H1 (cell line): ENCODE results near the gene SERPINA1. TPM values are rescaled to one million over a fixed set of nuclear protein-coding genes. Genes with fewer than 3 reads are reported as not detected.

Experiments used
- CTCF ChIA-PET: fragments of 300-600 bp; sonication (Branson Sonifier 250); formaldehyde crosslinking; loops from one replicate; lab custom pipeline; 2021; ENCODE audit not compliant: partially characterized antibody; lab: Charles Lee
- POLR2A ChIA-PET: fragments of 300-600 bp; sonication (Branson Sonifier 250); formaldehyde crosslinking; loops from one replicate; lab custom pipeline; 2021; ENCODE audit warnings: inconsistent platforms; ENCODE audit not compliant: partially characterized antibody; lab: Charles Lee
- DNase-seq, 2 experiments: peaks; one replicate each; pipeline versions ENCODE4 v3.0.0 to v3.0.0-alpha.2; 2010 to 2022; ENCODE audit warnings: low spot score in 2 of 2, low read depth in 1 of 2, mixed read lengths in 1 of 2
- FAIRE-seq: peaks from 2 replicates; lab custom pipeline; 2011; peaks lifted over from hg19 to GRCh38; lab: Jason Lieb, UNC
- H2AFZ ChIP-seq: 2 replicates; pipeline ENCODE4 v1.8.1; 2012; ENCODE audit warnings: low read length, inconsistent platforms
- H2AK5ac ChIP-seq: 2 replicates; pipeline ENCODE4 v1.6.1; 2013; ENCODE audit warnings: low read depth, low read length
- H2BK120ac ChIP-seq: replicated peaks from 2 replicates; pipeline ENCODE3; 2013; ENCODE audit warnings: low read depth, low read length, inconsistent platforms
- H2BK12ac ChIP-seq: 2 replicates; pipeline ENCODE4 v1.6.1; 2013; ENCODE audit warnings: low read depth, low read length
- H2BK15ac ChIP-seq: 2 replicates; pipeline ENCODE4 v1.6.1; 2013; ENCODE audit warnings: low read length
- H2BK20ac ChIP-seq: 2 replicates; pipeline ENCODE4 v1.6.1; 2013; ENCODE audit warnings: low read length
- H2BK5ac ChIP-seq: 2 replicates; pipeline ENCODE4 v1.6.1; 2013; ENCODE audit warnings: low read depth, low read length
- H3K14ac ChIP-seq: 2 replicates; pipeline ENCODE4 v1.6.1; 2013; ENCODE audit warnings: inconsistent platforms; ENCODE audit not compliant: insufficient read length
- H3K18ac ChIP-seq: 2 replicates; pipeline ENCODE4 v1.6.1; 2013; ENCODE audit warnings: low read length; ENCODE audit errors: extremely low read depth
- H3K23ac ChIP-seq: 2 replicates; pipeline ENCODE4 v1.6.1; 2013; ENCODE audit warnings: inconsistent platforms; ENCODE audit not compliant: insufficient read length
- H3K23me2 ChIP-seq: 2 replicates; pipeline ENCODE4 v1.6.1; 2013; ENCODE audit warnings: low read depth, low read length
- H3K27ac ChIP-seq: 2 replicates; pipeline ENCODE4 v1.6.1; 2011; ENCODE audit warnings: low read depth, low read length, inconsistent platforms
- H3K27me3 ChIP-seq, 4 experiments: replicated peaks in 1 of 4; 1 replicate in 1 of 4; 2 replicates in 3 of 4; pipeline versions ENCODE4 v1.6.1 to v1.8.1; 2011 to 2013; ENCODE audit warnings: low read length in 3 of 4, mild to moderate bottlenecking in 3 of 4, inconsistent platforms in 2 of 4, mixed read lengths in 2 of 4, moderate library complexity in 1 of 4; ENCODE audit not compliant: control insufficient read depth in 3 of 4, insufficient read depth in 3 of 4; ENCODE audit errors: extremely low read depth in 1 of 4
- H3K36me3 ChIP-seq, 4 experiments: 2 replicates each; pipeline versions ENCODE4 v1.6.1 to v1.8.1; 2011 to 2013; ENCODE audit warnings: mild to moderate bottlenecking in 4 of 4, low read length in 3 of 4, moderate library complexity in 2 of 4, control low read depth in 1 of 4, inconsistent platforms in 1 of 4; ENCODE audit not compliant: insufficient read depth in 4 of 4, control insufficient read depth in 2 of 4
- H3K4ac ChIP-seq: replicated peaks from 2 replicates; pipeline ENCODE3; 2013; ENCODE audit warnings: low read length, low read depth, mixed read lengths, inconsistent platforms; ENCODE audit not compliant: insufficient read length
- H3K4me1 ChIP-seq, 4 experiments: replicated peaks in 1 of 4; 1 replicate in 1 of 4; 2 replicates in 3 of 4; pipeline versions ENCODE4 v1.6.1 to v1.8.1; 2011 to 2013; ENCODE audit warnings: low read length in 3 of 4, inconsistent platforms in 2 of 4, mixed read lengths in 1 of 4; ENCODE audit not compliant: insufficient read depth in 4 of 4, control insufficient read depth in 3 of 4
- H3K4me2 ChIP-seq, 2 experiments: 2 replicates each; pipeline versions ENCODE4 v1.6.1 to v1.8.1; 2011 to 2013; ENCODE audit warnings: low read depth in 2 of 2, low read length in 2 of 2, control low read depth in 1 of 2, inconsistent platforms in 1 of 2, mild to moderate bottlenecking in 1 of 2; ENCODE audit not compliant: insufficient read depth in 1 of 2
- H3K4me3 ChIP-seq, 4 experiments: fragments of 200-600, 300-600 bp in 1 of 4; sonication (generic), shearing (Covaris generic), sonication (Bioruptor Twin) in 1 of 4; 2 replicates each; pipeline versions ENCODE4 v1.5.1 to v1.8.1; 2011 to 2016; ENCODE audit warnings: low read length in 4 of 4, low read depth in 3 of 4, control low read depth in 2 of 4, inconsistent platforms in 2 of 4, mild to moderate bottlenecking in 2 of 4, mixed read lengths in 1 of 4, moderate library complexity in 1 of 4; ENCODE audit not compliant: insufficient read depth in 2 of 4; ENCODE audit errors: extremely low read depth in 1 of 4
- H3K56ac ChIP-seq: replicated peaks from 2 replicates; pipeline ENCODE3; 2013; ENCODE audit warnings: low read depth, mild to moderate bottlenecking, mixed read lengths, low read length, inconsistent platforms; ENCODE audit not compliant: insufficient read length
- H3K79me1 ChIP-seq: 2 replicates; pipeline ENCODE4 v1.6.1; 2013; ENCODE audit warnings: low read depth, low read length, control low read depth
- H3K79me2 ChIP-seq, 2 experiments: 2 replicates each; pipeline versions ENCODE4 v1.6.1 to v1.8.1; 2012 to 2013; ENCODE audit warnings: low read length in 2 of 2, mild to moderate bottlenecking in 2 of 2, inconsistent platforms in 1 of 2; ENCODE audit not compliant: insufficient read depth in 2 of 2, control insufficient read depth in 1 of 2
- H3K9ac ChIP-seq, 4 experiments: replicated peaks in 1 of 4; 1 replicate in 1 of 4; 2 replicates in 3 of 4; pipeline versions ENCODE4 v1.6.1 to v1.8.1; 2011 to 2013; ENCODE audit warnings: low read depth in 3 of 4, low read length in 3 of 4, control low read depth in 2 of 4, mild to moderate bottlenecking in 2 of 4, moderate library complexity in 2 of 4, inconsistent platforms in 1 of 4; ENCODE audit errors: extremely low read depth in 1 of 4
- H3K9me3 ChIP-seq, 2 experiments: 2 replicates each; pipeline versions ENCODE4 v1.6.1 to v1.8.1; 2012 to 2013; ENCODE audit warnings: mild to moderate bottlenecking in 2 of 2, moderate library complexity in 2 of 2, control low read depth in 1 of 2, inconsistent platforms in 1 of 2, low read depth in 1 of 2, low read length in 1 of 2, mixed read lengths in 1 of 2; ENCODE audit not compliant: insufficient read depth in 2 of 2
- H4K20me1 ChIP-seq, 2 experiments: replicated peaks in 1 of 2; 2 replicates each; pipeline versions ENCODE3 to v1.8.1; 2011 to 2013; ENCODE audit warnings: inconsistent platforms in 2 of 2, low read length in 2 of 2, mild to moderate bottlenecking in 1 of 2; ENCODE audit not compliant: insufficient read depth in 2 of 2, control insufficient read depth in 1 of 2
- H4K5ac ChIP-seq: 2 replicates; pipeline ENCODE4 v1.6.1; 2013; ENCODE audit warnings: low read length, low read depth, mixed read lengths, inconsistent platforms; ENCODE audit not compliant: insufficient read length
- H4K8ac ChIP-seq: 2 replicates; pipeline ENCODE4 v1.8.0; 2013; ENCODE audit warnings: mild to moderate bottlenecking, moderate library complexity, low read length, inconsistent platforms; ENCODE audit not compliant: insufficient read depth; ENCODE audit errors: extremely low read depth
- H4K91ac ChIP-seq: replicated peaks from 2 replicates; pipeline ENCODE3; 2013; ENCODE audit warnings: low read length, mixed read lengths, inconsistent platforms; ENCODE audit not compliant: insufficient read length
- EZH2 ChIP-seq: fragments of 200-600 bp; sonication (generic); IDR thresholded peaks from 2 replicates; pipeline ENCODE4 v1.7.1; 2012; ENCODE audit warnings: low read depth, mild to moderate bottlenecking, moderate library complexity, low read length, inconsistent platforms; ENCODE audit not compliant: severe bottlenecking
- GTF2F1 ChIP-seq: IDR thresholded peaks from 2 replicates; pipeline ENCODE4 v1.6.1; 2012; ENCODE audit warnings: low read depth, low read length, improper control_type of control experiment, borderline replicate concordance
- KDM1A ChIP-seq: fragments of 200-600, 300-600 bp; sonication (generic); IDR thresholded peaks from 2 replicates; pipeline ENCODE4 v1.7.1; 2016; ENCODE audit warnings: mild to moderate bottlenecking, low read length, borderline replicate concordance
- POLR2A ChIP-seq, 2 experiments: IDR thresholded peaks; 1 replicate in 1 of 2; 2 replicates in 1 of 2; pipeline ENCODE4 v1.6.1; 2011; ENCODE audit warnings: low read depth in 2 of 2, low read length in 2 of 2, mild to moderate bottlenecking in 2 of 2; ENCODE audit errors: control extremely low read depth in 1 of 2
- RFX5 ChIP-seq: IDR thresholded peaks from 2 replicates; pipeline ENCODE4 v1.6.1; 2011; ENCODE audit warnings: low read depth, low read length, improper control_type of control experiment, borderline replicate concordance
- TAF1 ChIP-seq: IDR thresholded peaks from 2 replicates; pipeline ENCODE4 v1.6.1; 2011; ENCODE audit warnings: mild to moderate bottlenecking, low read depth, low read length
- TAF7 ChIP-seq: optimal IDR thresholded peaks from 2 replicates; pipeline ENCODE3; 2011; ENCODE audit warnings: low read depth, mild to moderate bottlenecking, inconsistent platforms, low read length, moderate library complexity, borderline replicate concordance
- TCF12 ChIP-seq: IDR thresholded peaks from 2 replicates; pipeline ENCODE4 v1.6.1; 2011; ENCODE audit warnings: low read depth, mild to moderate bottlenecking, low read length
- WGBS, 2 experiments: shearing (Covaris generic) in 1 of 2; methylation state at CpG; one replicate each; pipeline versions ENCODE4 v1.1.6 to v1.1.7; 2013 to 2015; ENCODE audit warnings: low lambda C conversion rate in 2 of 2, mixed read lengths in 2 of 2, inconsistent platforms in 1 of 2, low coverage in 1 of 2, missing lambda C conversion rate in 1 of 2; ENCODE audit not compliant: insufficient replicate concordance in 2 of 2, insufficient coverage in 1 of 2, insufficient read length in 1 of 2; ENCODE audit errors: extremely low coverage in 1 of 2, missing lambda C conversion rate in 1 of 2; 5-methylcytosine and 5-hydroxymethylcytosine counted together
- polyA plus RNA-seq, 7 experiments: library from polyadenylated mRNA; depleted of rRNA in 3 of 7; stranded (reverse) in 5 of 7; unstranded in 2 of 7; fragments of >200 nt in 5 of 7; fragments of 200-250 nt in 2 of 7; gene quantifications; 1 replicate in 5 of 7; 2 replicates in 1 of 7; 4 replicates in 1 of 7; pipeline versions ENCODE4 v1.2.1 to v1.2.3, GENCODE V29; 2011 to 2013; ENCODE audit warnings: missing spikeins in 2 of 7, mixed read lengths in 2 of 7
- total RNA-seq: library from RNA; stranded (reverse); fragmentation: NEBNext Ultra II Directional; extraction: Animal tissue kit (Norgen Biotek cat#: 25700); gene quantifications from 2 replicates; pipeline ENCODE4 v1.2.1, GENCODE V29; 2021

Gene SERPINA1
- total and polyA plus RNA-seq, 2 of the 8 experiments (the other 6 are each of a cell fraction or from before 2014, with no cell fraction given): 0.08 TPM; not detected in 1

DNA sequence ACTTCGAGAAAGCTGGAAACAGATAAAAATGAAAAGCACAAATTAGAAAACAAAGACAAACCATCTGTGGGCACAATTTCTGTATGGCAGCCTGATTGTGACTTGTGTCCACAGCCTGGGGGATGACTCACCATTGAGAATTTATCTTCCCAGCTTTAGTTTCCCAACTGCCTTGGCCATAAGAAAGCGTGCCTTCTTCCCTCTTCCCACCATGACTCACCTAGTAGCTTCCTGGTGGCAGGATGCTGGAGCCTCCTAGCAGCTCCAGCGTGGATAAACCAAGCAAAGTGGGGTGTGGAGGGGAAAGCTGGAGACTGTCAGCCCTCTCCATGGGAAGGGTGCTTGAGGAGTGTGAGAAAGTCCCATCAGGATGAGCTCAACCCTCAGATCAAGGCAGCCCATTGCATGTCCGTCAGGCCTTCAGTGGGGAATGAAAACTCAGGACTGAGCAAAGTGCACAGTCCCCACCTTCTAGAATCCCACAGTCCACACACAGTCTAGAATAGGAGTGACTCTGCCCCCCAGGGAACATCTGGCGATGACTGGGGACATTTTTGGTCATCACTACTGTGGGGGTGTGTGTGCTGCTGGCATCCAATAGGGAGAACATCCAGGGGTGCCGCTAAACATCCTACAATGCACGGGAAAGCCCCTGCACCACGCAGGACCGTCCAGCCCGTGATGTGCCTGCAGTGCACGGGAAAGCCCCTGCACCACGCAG lies 42.9 kb downstream of the SERPINA1 start:
- H3K79me2 ChIP-seq: no peaks in the 10 kb centered on the region
- H2AK5ac ChIP-seq: no peak overlapping the region
- H3K23ac ChIP-seq: no peak overlapping the region
- H2BK120ac ChIP-seq: no peak overlapping the region
- H2BK5ac ChIP-seq: no peak overlapping the region
- no peaks in the 10 kb centered on the region for H3K27me3 ChIP-seq
- H3K27ac ChIP-seq: no peak overlapping the region
- H3K14ac ChIP-seq: no peak overlapping the region
- CTCF ChIA-PET: interaction anchor here (1.1 to 1.6 kb wide), 2 partner anchors 27 to 141 kb away, joined by 3 to 4 read pairs; no protein-coding TSS in a partner anchor
- FAIRE-seq: no peak
- no peak overlapping the region for H4K91ac ChIP-seq
- no peak overlapping the region for H3K18ac ChIP-seq
- no peak overlapping the region for H3K4me3 ChIP-seq
- H4K5ac ChIP-seq: no peak overlapping the region
- no peak overlapping the region for H3K9ac ChIP-seq
- no peak overlapping the region for H2BK15ac ChIP-seq
- DNase-seq: no peak
- TF ChIP-seq RFX5 (no peak), TAF7 (no peak), EZH2 (no peak), KDM1A (no peak), TCF12 (no peak), GTF2F1 (no peak), TAF1 (no peak), POLR2A (IDR thresholded peaks at IDR 0.05; ENCODE audit: control extremely low read depth in 1 of 2, low read depth in 2 of 2, low read length in 2 of 2) (no peak)
- no peaks in the 10 kb centered on the region for H3K9me3 ChIP-seq
- POLR2A ChIA-PET: interaction anchor here (0.7 kb wide), 1 partner anchor 10 kb away, joined by 3 read pairs; no protein-coding TSS in a partner anchor
- no peaks in the 10 kb centered on the region for H3K4me1 ChIP-seq
- no peak overlapping the region for H2BK12ac ChIP-seq
- no peaks in the 10 kb centered on the region for H3K36me3 ChIP-seq
- no peak overlapping the region for H2AFZ ChIP-seq
- no peak overlapping the region for H2BK20ac ChIP-seq
- H3K79me1 ChIP-seq: no peaks in the 10 kb centered on the region
- H3K4ac ChIP-seq: no peak overlapping the region
- no peak overlapping the region for H4K8ac ChIP-seq
- WGBS, 2 experiments: 88% methylated on average over 12 of the region's 12 CpGs; no CpG with 5 or more reads in 1 of the 2 experiments
- H4K20me1 ChIP-seq: no peaks in the 10 kb centered on the region
- no peak overlapping the region for H3K4me2 ChIP-seq
- H3K23me2 ChIP-seq: no peaks in the 10 kb centered on the region
- no peak overlapping the region for H3K56ac ChIP-seq
